ENCODE measurements around the gene KRTAP5-3.
A peak's percentile ranks its signal among the peaks of the same experiment; 100 is the strongest.
"Not testable (repeated sequence)": the region's sequence is repeated elsewhere in the genome, so short reads cannot be mapped to it uniquely, and the experiment has no call there.

KRTAP5-3 gene

DNA sequence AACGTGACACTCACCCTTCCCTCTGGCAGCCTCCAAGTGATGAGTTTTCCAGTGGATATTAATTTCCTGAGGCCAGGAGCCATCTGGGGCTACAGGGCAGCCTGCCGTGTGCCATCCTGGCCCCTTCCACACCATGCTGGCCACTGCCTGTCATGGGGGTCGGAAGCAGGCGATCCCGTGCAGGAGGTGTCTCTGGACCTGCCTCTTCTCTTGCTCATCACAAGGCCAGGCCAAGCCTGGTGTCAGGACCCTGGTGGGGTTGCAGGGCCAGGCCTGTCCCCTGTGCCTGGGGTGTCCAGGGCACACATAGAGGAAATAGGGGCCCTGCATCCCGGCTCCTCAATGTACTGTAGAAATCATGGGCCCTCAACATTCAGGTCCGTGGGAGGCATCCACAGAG lies 3.6 kb downstream of the KRTAP5-3 start:
- Histone ChIP-seq H3K27ac (peak overlapping the region in 1 of 11 experiments; percentile 20; a peak in 2 of 22 replicates), H3K9me3 (replicated peaks in 1 of 11) (peaks cover 0 to under 1% (median 0%) of the 10 kb centered on the region in 11 experiments; a peak in 2 of 22 replicates), H3K4me3 (no peak overlapping the region), H3K36me3 (no peaks in the 10 kb centered on the region), H3K4me2 (peak overlapping the region in 4 of 11 experiments; percentile 21 to 53 (median 47); a peak in 6 of 22 replicates), H3K27me3 (peaks cover 0 to 9% (median 3%) of the 10 kb centered on the region in 11 experiments; a peak in 4 of 22 replicates), H4K20me1 (no peaks in the 10 kb centered on the region), H3K9ac (no peak overlapping the region), H3K4me1 (peaks cover 6 to 27% (median 11%) of the 10 kb centered on the region in 10 experiments; a peak in 17 of 20 replicates)
- TF ChIP-seq Cebpa-rat (IDR thresholded peaks at IDR 0.05), result no peak

DNA sequence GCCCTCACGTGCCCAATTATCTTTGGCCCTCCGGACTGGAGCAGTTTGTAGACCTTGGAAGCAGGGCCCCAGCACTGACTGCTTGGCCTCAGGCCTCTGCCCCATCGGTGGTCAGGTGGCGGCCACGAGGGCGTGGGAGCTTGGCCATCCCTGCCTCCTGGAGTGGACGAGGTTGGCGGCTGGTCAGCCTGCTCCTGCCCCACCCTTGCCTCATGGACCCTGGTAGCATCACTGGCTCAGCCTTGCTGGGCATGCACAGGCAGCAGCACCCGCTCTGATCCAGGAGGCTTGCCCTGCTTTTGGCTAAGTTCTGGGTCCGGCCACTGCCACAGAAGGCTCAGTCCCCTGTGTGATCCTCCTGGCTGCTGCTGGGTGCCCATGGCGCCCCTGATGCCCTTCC lies 4.1 kb downstream of the KRTAP5-3 start:
- TF ChIP-seq Cebpa-rat (IDR thresholded peaks at IDR 0.05), result no peak
- H3K4me3 ChIP-seq, result no peak overlapping the region
- H3K27ac ChIP-seq, result no peak overlapping the region
- H3K4me2 ChIP-seq, result no peak overlapping the region
- no peaks in the 10 kb centered on the region for H3K9me3 ChIP-seq (replicated peaks in 1 of 11)
- peaks cover 6 to 27% (median 11%) of the 10 kb centered on the region in 10 experiments; a peak in 17 of 20 replicates for H3K4me1 ChIP-seq
- H3K27me3 ChIP-seq, result peaks cover 0 to 9% (median 3%) of the 10 kb centered on the region in 11 experiments; a peak in 4 of 22 replicates
- no peaks in the 10 kb centered on the region for H3K36me3 ChIP-seq
- no peaks in the 10 kb centered on the region for H4K20me1 ChIP-seq
- H3K9ac ChIP-seq, result no peak overlapping the region

DNA sequence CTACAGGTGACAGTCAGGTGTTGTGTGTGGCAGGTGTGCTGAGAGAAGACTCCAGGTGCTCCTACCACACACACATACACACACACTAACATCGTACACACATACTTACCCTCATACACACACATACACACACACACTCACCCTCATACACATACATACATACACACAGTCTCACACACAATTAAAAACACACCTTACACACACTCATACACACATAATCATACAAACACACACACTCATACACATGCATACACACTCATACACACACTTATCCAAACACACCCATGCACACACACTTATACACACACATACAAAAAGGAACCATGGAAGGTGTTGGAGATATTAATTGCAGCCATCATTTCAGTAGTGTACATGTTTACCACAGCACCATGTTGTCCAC lies 4.6 kb downstream of the KRTAP5-3 start:
- H3K27ac ChIP-seq, result no peak overlapping the region
- peaks cover 0 to 8% (median 3%) of the 10 kb centered on the region in 11 experiments; a peak in 4 of 22 replicates for H3K27me3 ChIP-seq
- H3K9me3 ChIP-seq (replicated peaks in 1 of 11), result no peaks in the 10 kb centered on the region
- no peak overlapping the region for H3K4me2 ChIP-seq
- H3K36me3 ChIP-seq, result no peaks in the 10 kb centered on the region
- H3K9ac ChIP-seq, result no peak overlapping the region
- peaks cover 6 to 27% (median 11%) of the 10 kb centered on the region in 10 experiments; a peak in 17 of 20 replicates for H3K4me1 ChIP-seq
- H4K20me1 ChIP-seq, result no peaks in the 10 kb centered on the region
- H3K4me3 ChIP-seq, result no peak overlapping the region
- no peak for TF ChIP-seq Cebpa-rat (IDR thresholded peaks at IDR 0.05)

DNA sequence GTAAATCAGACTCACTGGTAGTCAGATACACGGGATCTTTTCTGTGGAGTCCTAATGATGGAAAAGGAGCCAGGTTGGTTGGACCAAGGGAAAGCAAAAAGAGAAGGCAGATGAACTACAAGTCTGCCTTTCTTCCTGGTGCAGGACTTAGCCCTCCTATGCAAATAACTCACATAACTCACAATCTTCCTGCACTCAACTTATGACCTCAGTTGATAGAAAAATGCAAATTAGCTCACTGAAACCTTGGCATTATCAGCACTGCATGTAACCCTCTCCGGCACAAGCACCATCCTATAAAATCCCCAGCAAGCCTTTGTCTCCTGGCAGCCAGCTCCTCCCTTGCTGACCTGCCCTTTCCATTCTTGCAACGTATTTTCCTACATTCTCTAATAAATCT lies 6.6 kb downstream of the KRTAP5-3 start:
- H3K27me3 ChIP-seq, H3K4me2 ChIP-seq, H4K20me1 ChIP-seq: not testable (repeated sequence)

DNA sequence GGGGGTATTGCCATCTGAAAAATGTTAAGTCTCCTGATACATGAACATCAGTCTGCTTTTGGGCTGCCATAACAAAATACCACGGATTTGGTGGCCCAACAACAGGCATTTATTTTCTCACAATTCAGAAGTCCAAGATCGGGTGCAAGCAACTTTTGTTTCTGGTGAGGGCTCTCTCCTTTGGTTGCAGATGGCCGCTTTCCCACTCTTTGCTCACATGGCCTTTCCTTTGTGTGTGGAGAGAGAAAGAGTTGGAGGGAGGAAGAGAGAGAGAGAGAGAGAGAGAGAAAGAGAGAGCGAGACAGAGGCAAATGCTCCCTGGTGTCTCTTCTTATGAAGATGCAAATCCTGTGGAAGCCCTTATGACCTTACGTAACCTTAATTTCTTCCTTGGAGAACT lies 7.6 kb downstream of the KRTAP5-3 start:
- Histone ChIP-seq H3K4me3 (no peak overlapping the region), H3K4me2 (no peak overlapping the region), H4K20me1 (no peaks in the 10 kb centered on the region), H3K9ac (no peak overlapping the region), H3K27me3 (peaks cover 0 to 4% (median 0%) of the 10 kb centered on the region in 11 experiments; a peak in 1 of 22 replicates), H3K27ac (no peak overlapping the region), H3K9me3 (replicated peaks in 1 of 11) (no peaks in the 10 kb centered on the region), H3K4me1 (peaks cover 11 to 27% (median 20%) of the 10 kb centered on the region in 10 experiments; a peak in 18 of 20 replicates), H3K36me3 (no peaks in the 10 kb centered on the region)
- no peak for TF ChIP-seq Cebpa-rat (IDR thresholded peaks at IDR 0.05)

More for the DNA sequence above, 6.6 kb downstream of the KRTAP5-3 start:
- H3K4me1 ChIP-seq, result peaks cover 11 to 30% (median 22%) of the 10 kb centered on the region in 10 experiments; a peak in 17 of 20 replicates
- H3K27ac ChIP-seq; H3K9me3 ChIP-seq (replicated peaks in 1 of 11); H3K36me3 ChIP-seq; H3K4me3 ChIP-seq; H3K9ac ChIP-seq: not testable (repeated sequence)

DNA sequence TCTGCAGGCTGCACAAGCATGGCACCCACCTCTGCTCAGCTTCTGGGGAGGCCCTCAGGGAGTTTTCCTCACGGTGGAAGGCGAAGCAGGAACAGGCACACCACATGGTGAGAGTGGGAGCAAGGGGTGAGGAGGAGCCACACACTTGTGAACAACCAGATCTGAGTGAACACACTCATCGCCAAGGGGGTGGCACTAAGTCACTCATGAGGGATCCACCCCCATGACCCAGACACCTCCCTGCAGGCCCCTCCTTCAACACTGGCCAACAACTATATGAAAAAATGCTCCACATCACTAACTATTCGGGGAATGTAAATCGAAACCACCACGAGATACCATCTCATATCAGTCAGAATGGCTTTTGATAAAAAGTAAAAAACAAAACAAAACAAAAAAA lies 9.4 kb downstream of the KRTAP5-3 start:
- no peaks in the 10 kb centered on the region for H3K36me3 ChIP-seq
- H3K27ac ChIP-seq, result no peak overlapping the region
- H3K4me3 ChIP-seq, result no peak overlapping the region
- H4K20me1 ChIP-seq, result no peaks in the 10 kb centered on the region
- peaks cover 11 to 25% (median 20%) of the 10 kb centered on the region in 10 experiments; a peak in 18 of 20 replicates for H3K4me1 ChIP-seq
- H3K4me2 ChIP-seq, result no peak overlapping the region
- no peak overlapping the region for H3K9ac ChIP-seq
- H3K9me3 ChIP-seq (replicated peaks in 1 of 11), result no peaks in the 10 kb centered on the region
- peaks cover 0 to 4% (median 0%) of the 10 kb centered on the region in 11 experiments; a peak in 1 of 22 replicates for H3K27me3 ChIP-seq
- TF ChIP-seq Cebpa-rat (IDR thresholded peaks at IDR 0.05), result no peak

DNA sequence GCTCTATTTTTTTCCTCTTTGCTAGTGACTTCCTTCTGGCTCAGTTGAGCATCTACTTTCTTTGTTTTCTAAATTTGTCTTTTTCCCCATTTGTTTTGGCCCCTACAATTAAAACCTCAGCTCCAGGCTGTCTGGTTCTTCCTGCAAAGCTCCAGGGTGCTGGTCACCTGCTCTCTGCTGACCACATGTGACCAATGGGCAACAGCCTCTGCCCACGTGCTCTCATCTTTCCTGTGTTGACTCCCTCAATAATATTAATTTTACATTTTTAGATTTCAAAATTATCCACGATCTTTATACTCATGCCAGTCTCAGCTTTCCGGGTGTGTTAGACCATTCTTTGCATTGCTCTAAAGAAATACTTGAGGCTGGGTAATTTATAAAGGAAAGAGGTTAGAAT lies 9.9 kb downstream of the KRTAP5-3 start:
- H3K27me3 ChIP-seq; H3K9me3 ChIP-seq (replicated peaks in 1 of 11); H3K4me3 ChIP-seq; H3K36me3 ChIP-seq; H4K20me1 ChIP-seq; H3K9ac ChIP-seq; H3K27ac ChIP-seq: not testable (repeated sequence)
- Histone ChIP-seq H3K4me2 (peak overlapping the region in 4 of 11 experiments; percentile 10 to 50 (median 32); a peak in 3 of 22 replicates), H3K4me1 (peaks cover 11 to 25% (median 20%) of the 10 kb centered on the region in 10 experiments; a peak in 18 of 20 replicates)

DNA sequence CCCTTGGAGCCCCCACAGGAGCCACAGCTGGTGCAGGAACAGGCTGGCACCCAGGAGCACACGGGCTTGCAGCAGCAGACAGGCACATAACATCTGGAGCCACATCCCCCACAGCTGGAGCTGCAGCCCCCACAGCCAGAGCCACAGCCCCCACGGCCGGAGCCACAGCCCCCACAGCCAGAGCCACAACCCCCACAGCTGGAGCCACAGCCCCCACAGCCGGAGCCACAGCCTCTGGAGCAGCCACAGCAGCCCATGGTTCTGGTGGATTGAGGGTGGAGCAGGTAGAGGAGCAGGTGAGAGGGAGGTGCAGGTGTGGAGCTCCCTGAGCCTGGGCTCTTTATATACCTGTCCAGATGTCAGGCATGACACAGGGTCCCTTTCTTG lies 10.3 kb downstream of the KRTAP5-3 start, which contains the start of gene KRTAP5-2:
TSS of gene KRTAP5-2 (minus strand) at position 301 of the 387 bp plus-strand sequence. CDS start at position 257, 44 bp downstream.
- TF ChIP-seq Cebpa-rat (IDR thresholded peaks at IDR 0.05), result no peak
- no peak within 1 kb of the TSS for H3K4me3 ChIP-seq
- H3K27me3 ChIP-seq, result peaks cover 0 to 4% (median 0%) of the 10 kb centered on the region in 11 experiments; a peak in 1 of 22 replicates
- H3K4me1 ChIP-seq, result peaks cover 11 to 25% (median 20%) of the 10 kb centered on the region in 10 experiments; a peak in 18 of 20 replicates
- H3K4me2 ChIP-seq, result peak within 1 kb of the TSS; percentile 0 to 52 (median 28); a peak in 13 of 22 replicates
- H3K9me3 ChIP-seq (replicated peaks in 1 of 11), result no peaks in the 10 kb centered on the region
- H3K27ac ChIP-seq, result 0 out of 22 replicates have a peak within 1 kb of the TSS, but pooled peaks of 1 of the 11 experiments have one; percentile 6
- no peaks in the 10 kb centered on the region for H3K36me3 ChIP-seq
- no peaks in the 10 kb centered on the region for H4K20me1 ChIP-seq
- peak within 1 kb of the TSS in 1 of 11 experiments; percentile 9; a peak in 1 of 22 replicates for H3K9ac ChIP-seq

DNA sequence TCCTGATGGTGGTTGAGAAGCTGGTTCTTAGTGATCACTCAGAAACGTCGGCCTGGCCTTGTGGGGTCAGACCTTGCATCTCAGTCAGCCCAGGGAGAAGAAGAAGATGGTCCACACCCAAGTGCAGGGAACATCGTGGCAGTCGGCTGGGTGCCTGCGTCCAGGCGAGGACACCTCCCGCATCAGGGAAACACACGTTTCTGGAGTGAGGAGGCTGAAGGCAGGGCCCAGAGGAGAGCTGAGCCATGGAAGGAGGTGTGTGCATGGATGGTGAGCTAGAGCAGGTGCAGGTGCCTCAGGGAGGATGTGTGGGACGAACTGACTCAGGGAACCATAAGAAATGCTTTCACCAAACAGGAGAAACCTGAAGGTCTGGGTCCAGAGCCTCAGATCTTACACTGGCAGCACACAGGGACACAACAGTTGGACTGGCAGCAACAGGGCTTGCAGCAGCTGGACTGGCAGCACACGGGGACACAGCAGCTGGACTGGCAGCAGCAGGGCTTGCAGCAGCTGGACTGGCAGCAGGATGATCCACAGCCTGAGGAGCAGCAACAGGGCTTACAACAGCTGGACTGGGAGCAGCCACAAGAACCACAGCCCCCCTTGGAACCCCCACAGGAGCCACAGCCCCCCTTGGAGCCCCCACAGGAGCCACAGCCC lies 10.8 kb downstream of the KRTAP5-3 start:
- no peak for TF ChIP-seq Cebpa-rat (IDR thresholded peaks at IDR 0.05)
- H3K27ac ChIP-seq, result 0 out of 22 replicates have a peak overlapping the region, but pooled peaks of 1 of the 11 experiments have one; percentile 6
- no peaks in the 10 kb centered on the region for H3K36me3 ChIP-seq
- H3K4me2 ChIP-seq, result peak overlapping the region; percentile 0 to 52 (median 28); a peak in 13 of 22 replicates
- no peaks in the 10 kb centered on the region for H4K20me1 ChIP-seq
- 0 out of 22 replicates have a peak, but pooled peaks cover 0 to 4% (median 0%) of the 10 kb centered on the region in 11 experiments for H3K9me3 ChIP-seq (replicated peaks in 1 of 11)
- H3K9ac ChIP-seq, result peak overlapping the region in 1 of 11 experiments; percentile 9; a peak in 1 of 22 replicates
- H3K4me3 ChIP-seq, result no peak overlapping the region
- peaks cover 11 to 25% (median 20%) of the 10 kb centered on the region in 10 experiments; a peak in 18 of 20 replicates for H3K4me1 ChIP-seq
- peaks cover 0 to 4% (median 0%) of the 10 kb centered on the region in 11 experiments; a peak in 1 of 22 replicates for H3K27me3 ChIP-seq

DNA sequence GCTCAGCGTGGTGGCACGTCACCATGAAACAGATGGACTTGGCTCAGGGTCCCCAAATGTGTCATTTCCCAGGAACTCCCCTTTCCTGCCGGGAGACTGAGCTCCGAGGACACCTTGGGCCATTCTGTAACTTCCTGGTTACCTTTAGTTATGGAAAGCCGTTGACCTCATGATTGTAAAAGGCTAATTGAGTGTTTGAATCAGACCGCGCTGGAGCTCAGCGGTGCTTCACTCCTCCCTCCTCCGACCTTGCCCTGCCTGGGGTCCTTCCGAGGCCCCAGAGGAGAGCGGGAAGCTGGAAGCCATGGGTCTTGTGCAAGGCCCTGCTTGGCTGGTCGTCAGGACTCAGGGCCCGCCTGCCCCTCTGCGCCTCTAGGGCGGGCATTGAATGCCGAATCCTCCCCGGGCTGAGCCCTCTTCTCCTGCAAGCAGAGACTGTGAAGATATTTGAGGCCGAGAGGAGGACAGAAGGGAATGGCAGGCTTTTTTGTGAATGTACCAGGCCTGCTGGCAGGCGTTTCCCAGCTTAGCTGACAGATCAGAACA lies 11.6 kb downstream of the KRTAP5-3 start:
- not testable (repeated sequence) for H3K27me3 ChIP-seq
- H3K4me2 ChIP-seq, result peak overlapping the region in 3 of 11 experiments; percentile 6 to 51 (median 28); a peak in 1 of 22 replicates

DNA sequence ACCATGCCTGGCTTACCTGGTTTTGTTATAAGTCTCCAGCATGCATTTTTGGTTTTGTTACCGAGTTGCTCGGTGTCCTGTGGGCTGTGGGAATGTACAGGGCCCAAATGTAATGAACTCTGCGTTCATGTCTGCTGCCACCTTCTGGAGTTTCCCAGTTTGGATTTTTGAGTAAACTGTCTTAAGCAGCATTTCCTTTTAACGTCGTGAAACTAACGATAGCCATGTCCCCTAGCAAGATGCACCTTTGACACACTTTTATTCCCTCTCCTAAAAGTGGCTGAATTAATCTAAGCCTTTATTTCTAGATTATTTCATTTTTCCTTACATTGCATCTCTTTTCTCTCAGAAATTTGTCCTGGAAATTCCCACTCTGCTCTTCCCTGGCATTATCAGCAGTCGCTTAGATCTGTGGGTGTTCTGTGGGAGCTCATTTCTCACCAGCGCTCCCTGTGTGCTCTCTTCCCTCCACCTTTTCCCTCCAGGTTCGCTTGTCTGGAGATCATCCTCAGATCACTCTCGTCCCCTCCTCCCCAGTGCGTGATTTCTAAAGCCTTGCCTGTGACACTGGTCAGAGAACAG lies 12.2 kb downstream of the KRTAP5-3 start:
- not testable (repeated sequence) for H3K27ac ChIP-seq, H4K20me1 ChIP-seq, H3K27me3 ChIP-seq, H3K36me3 ChIP-seq, H3K4me3 ChIP-seq, H3K9ac ChIP-seq
- Histone ChIP-seq H3K4me1 (peaks cover 11 to 28% (median 20%) of the 10 kb centered on the region in 10 experiments; a peak in 18 of 20 replicates), H3K4me2 (peak overlapping the region in 3 of 11 experiments; percentile 8 to 41 (median 37); a peak in 4 of 22 replicates), H3K9me3 (replicated peaks in 1 of 11) (peaks cover 0 to 15% (median 0%) of the 10 kb centered on the region in 11 experiments; a peak in 4 of 22 replicates)

More for the DNA sequence above, 11.6 kb downstream of the KRTAP5-3 start:
- not testable (repeated sequence) for H3K4me3 ChIP-seq; H3K27ac ChIP-seq; H4K20me1 ChIP-seq; H3K9me3 ChIP-seq (replicated peaks in 1 of 11); H3K36me3 ChIP-seq
- Histone ChIP-seq H3K4me1 (peaks cover 11 to 25% (median 20%) of the 10 kb centered on the region in 10 experiments; a peak in 18 of 20 replicates), H3K9ac (0 out of 22 replicates have a peak overlapping the region, but pooled peaks of 1 of the 11 experiments have one; percentile 9)
